Ishikawa (cell line): ENCODE results near the gene TSPOAP1.
A peak's percentile ranks its signal among the peaks of the same experiment; 100 is the strongest.

Experiments
- CEBPB ChIP-seq: IDR thresholded peaks from 2 replicates; pipeline ENCODE4 v1.6.1; 2012
- CREB1 ChIP-seq: IDR thresholded peaks from 2 replicates; pipeline ENCODE4 v1.6.1; 2012; ENCODE audit warnings: low read depth
- EGR1 ChIP-seq: IDR thresholded peaks from 2 replicates; pipeline ENCODE4 v1.6.1; 2012
- EP300 ChIP-seq: IDR thresholded peaks from 2 replicates; pipeline ENCODE4 v1.6.1; 2012; ENCODE audit warnings: borderline replicate concordance
- FOXM1 ChIP-seq: IDR thresholded peaks from 2 replicates; pipeline ENCODE4 v1.6.1; 2012; ENCODE audit warnings: low read depth, borderline replicate concordance
- MAX ChIP-seq: IDR thresholded peaks from 2 replicates; pipeline ENCODE4 v1.6.1; 2012
- NFIC ChIP-seq: IDR thresholded peaks from 2 replicates; pipeline ENCODE4 v1.6.1; 2012
- RAD21 ChIP-seq: IDR thresholded peaks from 2 replicates; pipeline ENCODE4 v1.6.1; 2012; ENCODE audit warnings: low read depth
- REST ChIP-seq: IDR thresholded peaks from 2 replicates; pipeline ENCODE4 v1.6.1; 2012; ENCODE audit warnings: low read depth, mild to moderate bottlenecking
- TAF1 ChIP-seq: IDR thresholded peaks from 2 replicates; pipeline ENCODE4 v1.6.1; 2012; ENCODE audit warnings: low read depth, mild to moderate bottlenecking
- TCF12 ChIP-seq: IDR thresholded peaks from 2 replicates; pipeline ENCODE4 v1.6.1; 2012; ENCODE audit warnings: low read depth
- TEAD4 ChIP-seq: IDR thresholded peaks from 2 replicates; pipeline ENCODE4 v1.6.1; 2012
- USF1 ChIP-seq: IDR thresholded peaks from 2 replicates; pipeline ENCODE4 v1.6.1; 2012
- YY1 ChIP-seq: IDR thresholded peaks from 2 replicates; pipeline ENCODE4 v1.6.1; 2012; ENCODE audit warnings: low read depth
- ZBTB7A ChIP-seq: IDR thresholded peaks from 2 replicates; pipeline ENCODE4 v1.6.1; 2012; ENCODE audit warnings: low read depth

TSPOAP1 gene

GRCh38 chr17:58320570-58321323, 7.8 kb downstream of the TSPOAP1 start:
- TF ChIP-seq CEBPB (no peak), REST (peak; percentile 33; the same call in 1 of the 2 replicates)

DNA sequence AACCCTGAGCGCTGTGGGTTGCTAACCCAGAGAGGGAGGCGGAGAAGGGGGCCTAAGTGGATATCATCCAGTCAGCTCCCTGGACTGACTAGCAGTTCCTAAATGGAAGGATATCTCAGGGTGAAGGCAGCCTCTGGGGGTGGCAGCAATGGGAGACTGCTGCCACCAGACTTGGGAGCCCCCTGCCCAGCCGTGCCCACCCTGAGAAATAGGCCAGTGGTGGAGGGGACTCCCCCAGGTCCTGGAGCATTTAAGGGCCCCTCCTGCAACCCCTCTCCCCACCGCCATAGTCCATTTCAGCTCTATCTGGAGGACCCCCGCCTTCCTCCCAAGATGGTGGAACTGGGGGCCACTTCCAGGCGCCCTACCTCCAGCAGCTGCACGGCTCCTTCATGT, 8.4 kb downstream of the TSPOAP1 start:
- TF ChIP-seq USF1, result no peak
- no peak for TF ChIP-seq MAX
- TF ChIP-seq CREB1, result no peak
- no peak for TF ChIP-seq FOXM1
- no peak for TF ChIP-seq REST
- no peak for TF ChIP-seq EP300
- no peak for TF ChIP-seq NFIC
- no peak for TF ChIP-seq ZBTB7A
- no peak for TF ChIP-seq TCF12
- no peak for TF ChIP-seq TAF1
- TF ChIP-seq RAD21, result no peak
- TF ChIP-seq EGR1, result no peak
- TF ChIP-seq YY1, result no peak
- no peak for TF ChIP-seq TEAD4
- no peak for TF ChIP-seq CEBPB

DNA sequence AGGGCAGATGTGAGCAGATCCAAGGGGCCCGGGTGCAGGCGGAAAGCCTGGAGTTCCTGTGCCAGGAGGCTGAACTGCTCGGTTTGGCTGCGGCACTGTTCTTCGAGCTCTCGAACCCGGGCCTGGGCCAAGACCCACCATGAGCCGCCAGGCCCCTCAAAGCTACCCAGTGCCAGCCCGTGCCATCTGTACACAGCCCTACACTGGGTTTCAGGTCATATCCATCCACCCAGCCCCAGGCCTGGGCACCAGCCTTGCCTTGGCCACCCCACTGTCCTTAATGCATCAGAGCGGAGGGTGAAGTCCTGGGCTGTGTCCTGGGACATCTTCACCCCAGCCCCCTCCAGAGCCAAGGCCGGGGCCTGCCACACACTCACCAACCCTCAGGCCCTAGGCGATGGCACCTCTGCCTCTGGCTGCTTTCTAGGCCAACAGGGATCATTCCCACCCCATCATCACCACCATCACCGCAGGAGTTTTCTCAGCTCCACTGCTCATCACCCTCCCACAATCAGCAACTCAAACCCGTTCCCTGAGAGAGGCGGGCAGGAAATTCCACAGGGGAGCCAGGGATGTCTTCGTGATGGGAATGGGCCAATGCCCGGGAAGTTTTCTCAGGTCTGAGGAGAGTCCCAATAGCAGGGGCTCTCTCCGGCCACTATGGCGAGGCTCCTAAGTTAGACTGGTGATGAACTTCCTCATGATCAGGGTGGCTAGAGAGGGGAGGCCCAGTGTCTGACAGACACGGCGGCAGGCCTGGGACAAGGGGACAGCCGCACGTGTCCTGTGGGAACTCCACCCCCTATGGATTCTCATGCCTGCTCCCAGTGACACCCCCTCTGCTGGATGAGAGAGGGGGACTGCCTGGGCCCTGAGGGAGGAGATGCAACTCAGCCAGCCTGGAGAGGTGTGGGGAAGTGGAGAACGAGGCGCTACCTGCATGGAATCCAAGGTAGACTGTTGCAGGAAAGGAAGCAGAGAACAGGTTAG, 9.1 kb downstream of the TSPOAP1 start:
- TF ChIP-seq REST (no peak), CREB1 (no peak), NFIC (no peak), EP300 (no peak), CEBPB (no peak), FOXM1 (no peak), YY1 (no peak), TAF1 (no peak), EGR1 (no peak), TEAD4 (no peak), TCF12 (no peak), RAD21 (no peak), ZBTB7A (no peak), MAX (no peak), USF1 (no peak)

DNA sequence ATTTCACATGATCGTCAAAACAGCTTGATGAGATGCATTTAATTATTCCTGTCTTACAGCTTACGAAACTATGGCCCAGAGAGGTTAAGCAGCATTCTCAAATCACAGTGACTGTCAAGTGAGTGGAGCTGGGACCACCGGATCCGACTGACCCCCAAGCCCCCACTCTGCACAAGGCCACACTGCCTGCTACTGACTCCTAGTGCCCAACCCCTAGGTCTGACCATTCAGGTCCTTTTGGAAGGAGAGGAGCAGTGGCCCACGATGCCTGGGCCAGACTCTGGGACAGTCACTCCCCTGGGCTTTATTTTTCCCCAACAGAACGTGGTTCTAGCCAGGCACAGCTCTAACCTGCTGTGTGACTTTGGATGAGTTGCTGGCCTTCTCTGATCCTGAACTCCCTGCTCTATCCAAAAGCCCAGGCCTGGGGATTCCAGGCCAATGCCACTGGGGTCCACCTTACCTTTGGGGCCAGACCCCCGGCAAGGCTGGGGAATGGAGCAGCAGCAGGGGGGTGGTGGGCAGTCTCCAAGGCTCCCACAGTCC, 9.9 kb downstream of the TSPOAP1 start:
- TF ChIP-seq RAD21, result no peak
- TF ChIP-seq MAX, result no peak
- TF ChIP-seq EP300, result no peak
- TF ChIP-seq CREB1, result no peak
- no peak for TF ChIP-seq TAF1
- no peak for TF ChIP-seq TCF12
- no peak for TF ChIP-seq EGR1
- TF ChIP-seq NFIC, result no peak
- no peak for TF ChIP-seq FOXM1
- no peak for TF ChIP-seq TEAD4
- no peak for TF ChIP-seq YY1
- TF ChIP-seq USF1, result no peak
- TF ChIP-seq REST, result no peak
- TF ChIP-seq CEBPB, result no peak
- no peak for TF ChIP-seq ZBTB7A
